Neural cell (in vitro differentiated cells): Measurements from ENCODE around the gene MED13. TPM values are rescaled to one million over a fixed set of nuclear protein-coding genes. Genes with fewer than 3 reads are reported as not detected.

Experiments
- H2AFZ ChIP-seq: fragments of 200-600, 300-800 bp; sonication (generic), shearing (Covaris generic); 2 replicates; pipeline ENCODE4 v1.6.0; 2014; ENCODE audit warnings: low read depth, mild to moderate bottlenecking, antibody characterized with exemption, low read length, moderate library complexity
- H3F3A ChIP-seq: fragments of 200-600 bp; shearing (Covaris generic); 2 replicates; pipeline ENCODE4 v1.6.1; 2016; ENCODE audit warnings: mild to moderate bottlenecking, moderate library complexity, mixed read lengths, antibody characterized with exemption, low read length; ENCODE audit not compliant: insufficient read depth, poor library complexity, severe bottlenecking
- H3K27ac ChIP-seq: fragments of 200-600, 300-800 bp; sonication (generic), shearing (Covaris generic); 2 replicates; pipeline ENCODE4 v1.5.1; 2014; ENCODE audit warnings: mild to moderate bottlenecking, low read length, moderate library complexity
- H3K27me3 ChIP-seq: fragments of 300-800, 200-600 bp; sonication (generic), shearing (Covaris generic); 2 replicates; pipeline ENCODE4 v1.6.0; 2014; ENCODE audit warnings: mild to moderate bottlenecking, low read depth, low read length, moderate library complexity; ENCODE audit not compliant: insufficient read depth
- H3K36me3 ChIP-seq: fragments of 300-800, 200-600 bp; sonication (generic), shearing (Covaris generic); 2 replicates; pipeline ENCODE4 v1.5.1; 2014; ENCODE audit warnings: mild to moderate bottlenecking, antibody characterized with exemption, low read length, moderate library complexity; ENCODE audit not compliant: insufficient read depth
- H3K4me2 ChIP-seq: fragments of 300-800, 200-600 bp; sonication (generic), shearing (Covaris generic); 2 replicates; pipeline ENCODE4 v1.6.0; 2014; ENCODE audit warnings: mild to moderate bottlenecking, low read length
- H3K4me3 ChIP-seq: fragments of 300-800, 200-600 bp; sonication (generic), shearing (Covaris generic); 2 replicates; pipeline ENCODE4 v1.5.1; 2014; ENCODE audit warnings: mild to moderate bottlenecking, low read length, moderate library complexity
- H3K79me2 ChIP-seq: fragments of 200-600 bp; shearing (Covaris generic); replicated peaks from 2 replicates; pipeline ENCODE4 v1.6.0; 2014; ENCODE audit warnings: mild to moderate bottlenecking, low read length, moderate library complexity; ENCODE audit not compliant: insufficient read depth
- H3K9ac ChIP-seq: fragments of 300-800, 200-600 bp; sonication (generic), shearing (Covaris generic); 2 replicates; pipeline ENCODE4 v1.6.1; 2016; ENCODE audit warnings: mild to moderate bottlenecking, low read length, mixed read lengths
- H3K9me2 ChIP-seq: fragments of 200-600 bp; shearing (Covaris generic); 2 replicates; pipeline ENCODE4 v1.6.1; 2016; ENCODE audit warnings: mild to moderate bottlenecking, low read length, mixed read lengths; ENCODE audit not compliant: insufficient read depth
- H3K9me3 ChIP-seq: fragments of 200-600, 300-800 bp; sonication (generic), shearing (Covaris generic); 2 replicates; pipeline ENCODE4 v1.6.1; 2016; ENCODE audit warnings: mild to moderate bottlenecking, mixed run types, low read length, moderate library complexity, mixed read lengths
- H4K20me1 ChIP-seq: fragments of 200-600 bp; shearing (Covaris generic); 2 replicates; pipeline ENCODE4 v1.6.1; 2016; ENCODE audit warnings: mild to moderate bottlenecking, mixed run types; ENCODE audit not compliant: insufficient read depth
- EP300 ChIP-seq: fragments of 450-650 bp; conservative IDR thresholded peaks from 2 replicates; pipeline ENCODE4 v1.6.1; 2014; ENCODE audit warnings: antibody characterized with exemption, mild to moderate bottlenecking, moderate library complexity; ENCODE audit not compliant: poor library complexity, severe bottlenecking
- EZH2 ChIP-seq: fragments of 200-600, 300-800 bp; shearing (Covaris generic), sonication (generic); IDR thresholded peaks from 2 replicates; pipeline ENCODE4 v1.6.1; 2014; ENCODE audit warnings: antibody characterized with exemption, low read length, borderline replicate concordance, mild to moderate bottlenecking; ENCODE audit not compliant: insufficient read depth, poor library complexity, severe bottlenecking
- MXI1 ChIP-seq: fragments of 450-650 bp; conservative IDR thresholded peaks from 2 replicates; pipeline ENCODE4 v1.6.1; 2014; ENCODE audit warnings: antibody characterized with exemption, mild to moderate bottlenecking; ENCODE audit not compliant: poor library complexity, severe bottlenecking
- POLR2AphosphoS5 ChIP-seq: IDR thresholded peaks from 2 replicates; pipeline ENCODE4 v1.6.1; 2012
- RAD21 ChIP-seq: fragments of 450-650 bp; conservative IDR thresholded peaks from 2 replicates; pipeline ENCODE4 v1.6.1; 2014; ENCODE audit warnings: antibody characterized with exemption, mild to moderate bottlenecking, moderate library complexity
- SMC3 ChIP-seq: fragments of 450-650 bp; conservative IDR thresholded peaks from 2 replicates; pipeline ENCODE4 v1.6.1; 2014; ENCODE audit warnings: antibody characterized with exemption, mild to moderate bottlenecking, moderate library complexity; ENCODE audit not compliant: poor library complexity
- TAF1 ChIP-seq: IDR thresholded peaks from 2 replicates; pipeline ENCODE4 v1.6.1; 2012; ENCODE audit warnings: low read depth
- polyA plus RNA-seq: library from polyadenylated mRNA; depleted of rRNA; stranded (reverse); fragments of >200 nt; gene quantifications from 2 replicates; pipeline ENCODE4 v1.2.3, GENCODE V29; 2014
- TF ChIP-seq, protein P1 (sequence below): fragments of 450-650 bp; IDR thresholded peaks from 2 replicates; pipeline ENCODE4 v1.5.1; 2014; ENCODE audit warnings: antibody characterized with exemption, mild to moderate bottlenecking, moderate library complexity; ENCODE audit not compliant: poor library complexity, severe bottlenecking
- TF ChIP-seq, protein P2 (sequence below): IDR thresholded peaks from 2 replicates; pipeline ENCODE4 v1.6.1; 2012; ENCODE audit warnings: borderline replicate concordance

MED13 gene
- polyA plus RNA-seq, 1 donor from 2014 or later: 22.6 TPM

DNA sequence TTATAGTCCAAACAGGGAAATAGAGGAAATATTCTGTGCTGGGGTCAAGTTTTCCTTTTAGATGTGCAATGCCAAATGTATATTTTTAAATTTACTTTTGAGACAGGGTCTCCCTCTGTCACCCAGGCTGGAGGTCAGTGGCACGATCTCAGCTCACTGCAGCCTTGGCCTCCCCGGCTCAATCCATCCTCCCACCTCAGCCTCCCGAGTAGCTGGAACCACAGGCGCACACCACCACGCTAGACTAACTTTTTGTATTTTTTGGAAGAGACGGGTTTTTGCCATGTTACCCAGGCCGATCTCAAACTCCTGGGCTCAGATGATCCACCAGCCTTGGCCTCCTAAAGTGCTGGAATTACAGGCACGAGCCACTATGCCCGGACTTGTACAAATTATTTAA, 25.8 kb upstream of the MED13 start:
- Histone ChIP-seq H3K79me2 (no peaks in the 10 kb centered on the region), H3K4me3 (no peak overlapping the region), H4K20me1 (no peaks in the 10 kb centered on the region), H3K9me2 (no peaks in the 10 kb centered on the region), H3K27ac (no peak overlapping the region), H3K9me3 (no peaks in the 10 kb centered on the region), H3K9ac (no peak overlapping the region), H2AFZ (no peak overlapping the region), H3K4me2 (no peak overlapping the region), H3K27me3 (no peaks in the 10 kb centered on the region), H3K36me3 (no peaks in the 10 kb centered on the region), H3F3A (no peaks in the 10 kb centered on the region)
- no peak for TF ChIP-seq SMC3
- no peak for TF ChIP-seq RAD21
- no peak for TF ChIP-seq EZH2
- TF ChIP-seq, protein P1, sequence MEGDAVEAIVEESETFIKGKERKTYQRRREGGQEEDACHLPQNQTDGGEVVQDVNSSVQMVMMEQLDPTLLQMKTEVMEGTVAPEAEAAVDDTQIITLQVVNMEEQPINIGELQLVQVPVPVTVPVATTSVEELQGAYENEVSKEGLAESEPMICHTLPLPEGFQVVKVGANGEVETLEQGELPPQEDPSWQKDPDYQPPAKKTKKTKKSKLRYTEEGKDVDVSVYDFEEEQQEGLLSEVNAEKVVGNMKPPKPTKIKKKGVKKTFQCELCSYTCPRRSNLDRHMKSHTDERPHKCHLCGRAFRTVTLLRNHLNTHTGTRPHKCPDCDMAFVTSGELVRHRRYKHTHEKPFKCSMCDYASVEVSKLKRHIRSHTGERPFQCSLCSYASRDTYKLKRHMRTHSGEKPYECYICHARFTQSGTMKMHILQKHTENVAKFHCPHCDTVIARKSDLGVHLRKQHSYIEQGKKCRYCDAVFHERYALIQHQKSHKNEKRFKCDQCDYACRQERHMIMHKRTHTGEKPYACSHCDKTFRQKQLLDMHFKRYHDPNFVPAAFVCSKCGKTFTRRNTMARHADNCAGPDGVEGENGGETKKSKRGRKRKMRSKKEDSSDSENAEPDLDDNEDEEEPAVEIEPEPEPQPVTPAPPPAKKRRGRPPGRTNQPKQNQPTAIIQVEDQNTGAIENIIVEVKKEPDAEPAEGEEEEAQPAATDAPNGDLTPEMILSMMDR: no peak

- TF ChIP-seq EZH2: no peak
- TF ChIP-seq, protein P1: no peak
- TF ChIP-seq MXI1: no peak
- TF ChIP-seq, protein P2, sequence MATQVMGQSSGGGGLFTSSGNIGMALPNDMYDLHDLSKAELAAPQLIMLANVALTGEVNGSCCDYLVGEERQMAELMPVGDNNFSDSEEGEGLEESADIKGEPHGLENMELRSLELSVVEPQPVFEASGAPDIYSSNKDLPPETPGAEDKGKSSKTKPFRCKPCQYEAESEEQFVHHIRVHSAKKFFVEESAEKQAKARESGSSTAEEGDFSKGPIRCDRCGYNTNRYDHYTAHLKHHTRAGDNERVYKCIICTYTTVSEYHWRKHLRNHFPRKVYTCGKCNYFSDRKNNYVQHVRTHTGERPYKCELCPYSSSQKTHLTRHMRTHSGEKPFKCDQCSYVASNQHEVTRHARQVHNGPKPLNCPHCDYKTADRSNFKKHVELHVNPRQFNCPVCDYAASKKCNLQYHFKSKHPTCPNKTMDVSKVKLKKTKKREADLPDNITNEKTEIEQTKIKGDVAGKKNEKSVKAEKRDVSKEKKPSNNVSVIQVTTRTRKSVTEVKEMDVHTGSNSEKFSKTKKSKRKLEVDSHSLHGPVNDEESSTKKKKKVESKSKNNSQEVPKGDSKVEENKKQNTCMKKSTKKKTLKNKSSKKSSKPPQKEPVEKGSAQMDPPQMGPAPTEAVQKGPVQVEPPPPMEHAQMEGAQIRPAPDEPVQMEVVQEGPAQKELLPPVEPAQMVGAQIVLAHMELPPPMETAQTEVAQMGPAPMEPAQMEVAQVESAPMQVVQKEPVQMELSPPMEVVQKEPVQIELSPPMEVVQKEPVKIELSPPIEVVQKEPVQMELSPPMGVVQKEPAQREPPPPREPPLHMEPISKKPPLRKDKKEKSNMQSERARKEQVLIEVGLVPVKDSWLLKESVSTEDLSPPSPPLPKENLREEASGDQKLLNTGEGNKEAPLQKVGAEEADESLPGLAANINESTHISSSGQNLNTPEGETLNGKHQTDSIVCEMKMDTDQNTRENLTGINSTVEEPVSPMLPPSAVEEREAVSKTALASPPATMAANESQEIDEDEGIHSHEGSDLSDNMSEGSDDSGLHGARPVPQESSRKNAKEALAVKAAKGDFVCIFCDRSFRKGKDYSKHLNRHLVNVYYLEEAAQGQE: no peak
- no peak for TF ChIP-seq TAF1
- TF ChIP-seq POLR2AphosphoS5: no peak
- TF ChIP-seq EP300: no peak
- no peak for TF ChIP-seq RAD21
- no peak for TF ChIP-seq SMC3
- no peaks in the 10 kb centered on the region for H3F3A ChIP-seq
These were observed 25.1 kb upstream of the MED13 start for GRCh38 chr17:62090021-62090824.

More at GRCh38 chr17:62090021-62090824, 25.1 kb upstream of the MED13 start:
- Histone ChIP-seq H3K4me3 (no peak overlapping the region), H3K36me3 (no peaks in the 10 kb centered on the region), H2AFZ (no peak overlapping the region), H3K27ac (no peak overlapping the region), H3K4me2 (no peak overlapping the region), H3K79me2 (no peaks in the 10 kb centered on the region), H3K9me2 (no peaks in the 10 kb centered on the region), H3K27me3 (no peaks in the 10 kb centered on the region), H3K9ac (no peak overlapping the region), H4K20me1 (no peaks in the 10 kb centered on the region), H3K9me3 (no peaks in the 10 kb centered on the region)
